HG03457 (cell line): ENCODE measurements around the gene TWF1.
"Not testable (repeated sequence)": the region's sequence is repeated elsewhere in the genome, so short reads cannot be mapped to it uniquely, and the experiment has no call there.

ENCODE experiments used
- ATAC-seq: cut with Tn5 transposase; IDR thresholded peaks from one replicate; pipeline ENCODE4 v1.9.1; 2021; ENCODE audit warnings: moderate number of reproducible peaks; ENCODE audit not compliant: unreplicated experiment

Gene TWF1

GRCh38 chr12:43806737-43807072, 588 bp upstream of the TWF1 start:
- ATAC-seq: no peak

GRCh38 chr12:43805149-43805859, 813 bp downstream of the TWF1 start:
- ATAC-seq: no peak

GRCh38 chr12:43797561-43798217, 8.4 kb downstream of the TWF1 start:
- no peak for ATAC-seq

GRCh38 chr12:43795716-43796280, 10.3 kb downstream of the TWF1 start:
- no peak for ATAC-seq

GRCh38 chr12:43789941-43790340, 16.2 kb downstream of the TWF1 start:
- no peak for ATAC-seq

GRCh38 chr12:43786899-43787693, 19.0 kb downstream of the TWF1 start:
- no peak for ATAC-seq

- no peak for ATAC-seq
Measured at GRCh38 chr12:43776498-43776897, 29.6 kb downstream of the TWF1 start.

GRCh38 chr12:43766291-43766690, 39.8 kb downstream of the TWF1 start:
- ATAC-seq: no peak

GRCh38 chr12:43764528-43764927, 41.6 kb downstream of the TWF1 start:
- no peak for ATAC-seq

- ATAC-seq: no peak
Measured at GRCh38 chr12:43763769-43764168, 42.3 kb downstream of the TWF1 start.

- ATAC-seq: no peak
Measured at GRCh38 chr12:43762596-43762995, 43.5 kb downstream of the TWF1 start.

GRCh38 chr12:43761500-43761899, 44.6 kb downstream of the TWF1 start:
- no peak for ATAC-seq

- ATAC-seq: no peak
Measured at GRCh38 chr12:43760396-43760795, 45.7 kb downstream of the TWF1 start.

- ATAC-seq: peak; percentile 98
Measured at GRCh38 chr12:43758728-43759563, 47.2 kb downstream of the TWF1 start, which contains the start of the genes IRAK4 and PUS7L. TSS of gene IRAK4 (plus strand) at chr12:43758951. CDS start at chr12:43768112, 9,161 bp downstream. TSS of gene PUS7L (minus strand) at chr12:43758790. CDS start at chr12:43755245, 3,545 bp downstream.

- ATAC-seq: peak; percentile 3
Measured at GRCh38 chr12:43758247-43758727, 47.8 kb downstream of the TWF1 start.

- ATAC-seq: no peak
Measured at GRCh38 chr12:43754015-43754414, 52.1 kb downstream of the TWF1 start.

- ATAC-seq: not testable (repeated sequence)
Measured at GRCh38 chr12:43751360-43751759, 54.8 kb downstream of the TWF1 start.

- no peak for ATAC-seq
Measured at GRCh38 chr12:43750814-43751213, 55.3 kb downstream of the TWF1 start.

GRCh38 chr12:43749016-43749415, 57.1 kb downstream of the TWF1 start:
- no peak for ATAC-seq

GRCh38 chr12:43744826-43745225, 61.3 kb downstream of the TWF1 start:
- no peak for ATAC-seq
